HepG2 (cell line): ENCODE measurements around the gene PEAK1. TPM values are rescaled to one million over a fixed set of nuclear protein-coding genes. Genes with fewer than 3 reads are reported as not detected.

Experiments used
- ATAC-seq: fragments of 200-7000 bp; cut with Tn5 transposase; 3 replicates; pipeline ENCODE4 v1.9.1; 2020; ENCODE audit warnings: mild to moderate bottlenecking, moderate library complexity
- BruUV-seq: library from RNA; stranded (reverse); fragments of 400-500 nt; replicated peaks from 2 replicates; lab custom pipeline; 2021; lab: Mats Ljungman, UMichigan
- CTCF ChIA-PET: fragments of 300-600 bp; formaldehyde crosslinking; extraction: SDS; loops from one replicate; lab custom pipeline; 2021; ENCODE audit warnings: low total read pairs, inconsistent platforms, low intra/inter-chr PET ratio; lab: Yijun Ruan, JAX
- POLR2A ChIA-PET: fragments of 350-600 bp; sonication (Branson Sonifier 250); formaldehyde crosslinking; loops from one replicate; lab custom pipeline; 2020; ENCODE audit warnings: antibody characterized with exemption, inconsistent platforms; lab: Yijun Ruan, JAX
- DNase-seq: peaks from one replicate; pipeline ENCODE4 v3.0.0-alpha.2; 2015; ENCODE audit warnings: low spot score
- FAIRE-seq: peaks from 3 replicates; lab custom pipeline; 2011; peaks lifted over from hg19 to GRCh38; lab: Jason Lieb, UNC
- H2AFZ ChIP-seq: one replicate; pipeline ENCODE4 v1.6.1; 2011; ENCODE audit warnings: low read length, inconsistent platforms
- H3K27ac ChIP-seq: fragments of 300-600 bp; 3 replicates; pipeline ENCODE4 v1.8.0; 2011; ENCODE audit warnings: mixed run types, mild to moderate bottlenecking, mixed read lengths, low read length, inconsistent platforms; ENCODE audit not compliant: insufficient read depth; ENCODE audit errors: extremely low read length
- H3K27me3 ChIP-seq, 2 experiments: fragments of 200-600 bp in 1 of 2; 2 replicates in 1 of 2; 3 replicates in 1 of 2; pipeline versions ENCODE4 v1.6.0 to v1.8.0; 2011; ENCODE audit warnings: low read length in 2 of 2, mild to moderate bottlenecking in 2 of 2, moderate library complexity in 2 of 2, inconsistent platforms in 1 of 2; ENCODE audit not compliant: insufficient read depth in 2 of 2, control insufficient read depth in 1 of 2
- H3K36me3 ChIP-seq, 2 experiments: fragments of 200-600 bp in 1 of 2; replicated peaks in 1 of 2; 2 replicates in 1 of 2; 3 replicates in 1 of 2; pipeline versions ENCODE4 v1.5.1 to v1.8.0; 2011; ENCODE audit warnings: low read length in 2 of 2, inconsistent platforms in 1 of 2; ENCODE audit not compliant: insufficient read depth in 2 of 2, control insufficient read depth in 1 of 2
- H3K4me1 ChIP-seq: 2 replicates; pipeline ENCODE4 v1.5.1; 2012; ENCODE audit warnings: low read length, inconsistent platforms; ENCODE audit not compliant: insufficient read depth
- H3K4me2 ChIP-seq: 2 replicates; pipeline ENCODE4 v1.6.0; 2011; ENCODE audit warnings: low read depth, low read length, inconsistent platforms
- H3K4me3 ChIP-seq, 3 experiments: fragments of 200-600 bp in 1 of 3; sonication (generic), shearing (Covaris generic) in 1 of 3; replicated peaks in 1 of 3; 2 replicates each; pipeline ENCODE4 v1.5.1; 2011 to 2016; ENCODE audit warnings: low read length in 3 of 3, inconsistent platforms in 2 of 3, low read depth in 2 of 3, mild to moderate bottlenecking in 2 of 3, control low read depth in 1 of 3, mixed read lengths in 1 of 3; ENCODE audit not compliant: insufficient read depth in 1 of 3
- H3K79me2 ChIP-seq: one replicate; pipeline ENCODE4 v1.6.1; 2011; ENCODE audit warnings: low read length, inconsistent platforms; ENCODE audit not compliant: insufficient read depth
- H3K9ac ChIP-seq: 2 replicates; pipeline ENCODE4 v1.6.0; 2011; ENCODE audit warnings: mild to moderate bottlenecking, low read depth, low read length, inconsistent platforms; ENCODE audit not compliant: insufficient read depth
- H3K9me3 ChIP-seq: 2 replicates; pipeline ENCODE4 v1.5.1; 2012; ENCODE audit warnings: mild to moderate bottlenecking, low read length
- H4K20me1 ChIP-seq: 2 replicates; pipeline ENCODE4 v1.6.0; 2011; ENCODE audit warnings: inconsistent platforms, mild to moderate bottlenecking, low read length, moderate library complexity; ENCODE audit not compliant: insufficient read depth
- ARID3A ChIP-seq: IDR thresholded peaks from 2 replicates; pipeline ENCODE4 v1.6.1; 2012; ENCODE audit warnings: low read depth, low read length, improper control_type of control experiment
- ASH2L ChIP-seq: fragments of 300-600, 200-600 bp; sonication (generic); IDR thresholded peaks from 2 replicates; pipeline ENCODE4 v1.7.0; 2017; ENCODE audit warnings: low read depth, mild to moderate bottlenecking, moderate library complexity, mixed read lengths, low read length; ENCODE audit not compliant: insufficient read length
- ATF4 ChIP-seq, 2 experiments: fragments of 450-650 bp in 1 of 2; sonication (generic) in 1 of 2; formaldehyde crosslinking; IDR thresholded peaks; 2 replicates each; pipeline versions ENCODE4 v1.5.0 to v1.8.0; 2020 to 2022; ENCODE audit warnings: mild to moderate bottlenecking in 1 of 2, missing genetic modification reagents in 1 of 2
- CBFB ChIP-seq: sonication (generic); formaldehyde crosslinking; IDR thresholded peaks from 2 replicates; pipeline ENCODE4 v1.4.0; 2020; ENCODE audit warnings: missing genetic modification reagents
- CC2D1A ChIP-seq: sonication (generic); formaldehyde crosslinking; IDR thresholded peaks from 2 replicates; pipeline ENCODE4 v1.8.1; 2023; ENCODE audit warnings: mild to moderate bottlenecking, missing genetic modification reagents
- CHCHD3 ChIP-seq: sonication (generic); formaldehyde crosslinking; IDR thresholded peaks from 2 replicates; pipeline ENCODE4 v1.8.0; 2022; ENCODE audit warnings: mild to moderate bottlenecking, missing genetic modification reagents, moderate library complexity
- ELF3 ChIP-seq: IDR thresholded peaks from 2 replicates; pipeline ENCODE4 v1.6.1; 2016; ENCODE audit warnings: missing genetic modification reagents, missing compliant biosample characterization
- HNF4A ChIP-seq: sonication (generic); formaldehyde crosslinking; IDR thresholded peaks from 2 replicates; pipeline ENCODE4 v1.4.0; 2020; ENCODE audit warnings: missing genetic modification reagents
- HOXD1 ChIP-seq: sonication (generic); formaldehyde crosslinking; IDR thresholded peaks from 2 replicates; pipeline ENCODE4 v1.5.0; 2020; ENCODE audit warnings: missing genetic modification reagents
- KDM2A ChIP-seq: sonication (generic); formaldehyde crosslinking; IDR thresholded peaks from 2 replicates; pipeline ENCODE4 v1.4.0; 2020; ENCODE audit warnings: low read depth, missing genetic modification reagents, borderline replicate concordance
- MTA1 ChIP-seq: sonication (generic); formaldehyde crosslinking; IDR thresholded peaks from 2 replicates; pipeline ENCODE4 v1.4.0; 2020; ENCODE audit warnings: missing genetic modification reagents, mild to moderate bottlenecking, borderline replicate concordance
- POGZ ChIP-seq: sonication (generic); formaldehyde crosslinking; IDR thresholded peaks from 2 replicates; pipeline ENCODE4 v1.4.0; 2020; ENCODE audit warnings: mild to moderate bottlenecking, missing genetic modification reagents
- RARA ChIP-seq: IDR thresholded peaks from 2 replicates; pipeline ENCODE4 v1.6.1; 2016; ENCODE audit warnings: missing genetic modification reagents, missing compliant biosample characterization
- SOX6 ChIP-seq, 2 experiments: fragments of 450-650 bp in 1 of 2; sonication (generic) in 1 of 2; formaldehyde crosslinking in 1 of 2; IDR thresholded peaks; 2 replicates each; pipeline versions ENCODE4 v1.4.0 to v1.6.1; 2017 to 2020; ENCODE audit warnings: antibody characterized with exemption in 1 of 2, mild to moderate bottlenecking in 1 of 2, missing genetic modification reagents in 1 of 2
- TEAD2 ChIP-seq: sonication (generic); formaldehyde crosslinking; IDR thresholded peaks from 2 replicates; pipeline ENCODE4 v1.9.0; 2021; ENCODE audit warnings: missing genetic modification reagents
- TFAP4 ChIP-seq: sonication (generic); IDR thresholded peaks from 2 replicates; pipeline ENCODE4 v1.6.1; 2016; ENCODE audit warnings: low read depth, borderline replicate concordance
- ZBTB33 ChIP-seq: sonication (generic); formaldehyde crosslinking; IDR thresholded peaks from 2 replicates; pipeline ENCODE4 v1.4.0; 2020; ENCODE audit warnings: missing genetic modification reagents
- ZEB1 ChIP-seq: IDR thresholded peaks from 2 replicates; pipeline ENCODE4 v1.6.1; 2012; ENCODE audit warnings: mild to moderate bottlenecking, low read depth, inconsistent platforms; ENCODE audit not compliant: insufficient replicate concordance
- ZNF512 ChIP-seq: sonication (generic); formaldehyde crosslinking; IDR thresholded peaks from 2 replicates; pipeline ENCODE4 v1.4.0; 2020; ENCODE audit warnings: mild to moderate bottlenecking, missing genetic modification reagents
- WGBS: methylation state at CpG from one replicate; pipeline ENCODE4 v1.1.6; 2017; ENCODE audit warnings: low lambda C conversion rate; 5-methylcytosine and 5-hydroxymethylcytosine counted together
- in situ Hi-C: cut with HindIII; loops from 2 replicates; pipeline ENCODE4 v1.10.0; 2017; ENCODE audit warnings: low pct_unique_long_range_greater_than_20kb; ENCODE audit not compliant: extremely low pct_ligation_motif_present
- intact Hi-C: fragments of 100-400 bp; cut with micrococcal nuclease; formaldehyde crosslinking; loops from one replicate; pipeline ENCODE4 v1.10.0; 2022; ENCODE audit not compliant: unreplicated experiment
- polyA plus RNA-seq, 8 experiments: library from polyadenylated mRNA; depleted of rRNA in 3 of 8; stranded (reverse) in 7 of 8; unstranded in 1 of 8; fragments of >200 nt; fragmentation: Illumina TruSeq in 4 of 8; extraction: Trizol in 4 of 8; gene quantifications; 2 replicates each; pipeline versions ENCODE4 v1.2.1 to v1.2.3, GENCODE V29; 2011 to 2016; ENCODE audit warnings: low read depth in 4 of 8, missing spikeins in 1 of 8, mixed read lengths in 1 of 8; ENCODE audit not compliant: insufficient read depth in 1 of 8
- total RNA-seq, 5 experiments: library from RNA; depleted of rRNA; stranded (reverse); fragments of >200 nt; fragmentation: Illumina TruSeq; extraction: Trizol; gene quantifications; 2 replicates each; pipeline ENCODE4 v1.2.3, GENCODE V29; 2016; ENCODE audit warnings: low read depth in 1 of 5

PEAK1 gene
- total and polyA plus RNA-seq, 2 of the 13 experiments (the other 11 are each of a cell fraction or from before 2014, with no cell fraction given), result 6.0 to 6.6 TPM

GRCh38 chr15:77224352-77224751 is 195.6 kb downstream of the PEAK1 start:
- Histone ChIP-seq H4K20me1 (no peaks in the 10 kb centered on the region), H2AFZ (no peak overlapping the region), H3K9me3 (no peaks in the 10 kb centered on the region), H3K36me3 (no peaks in the 10 kb centered on the region), H3K9ac (0 out of 2 replicates have a peak overlapping the region, but pooled peaks have one; percentile 25), H3K4me2 (peak overlapping the region; percentile 15; the same call in 1 of the 2 replicates), H3K27ac (peak overlapping the region; percentile 4), H3K4me3 (no peak overlapping the region; a peak in 1 of 6 replicates), H3K4me1 (peaks cover 45% of the 10 kb centered on the region), H3K79me2 (no peaks in the 10 kb centered on the region), H3K27me3 (no peaks in the 10 kb centered on the region)
- ChIA-PET CTCF (no interaction called here), POLR2A (no interaction called here)
- DNase-seq (peak; percentile 53), FAIRE-seq (peak; percentile 34), ATAC-seq (peak; percentile 75)
- intact Hi-C loops (no loop called here), in situ Hi-C loops (no loop called here)
- no TSS peak for BruUV-seq
- WGBS, result 63% methylated on average over 1 of the region's 1 CpG
- TF ChIP-seq TFAP4 (peak; percentile 44; the same call in 1 of the 2 replicates), CHCHD3 (CRISPR knock-in tag) (no peak), ZEB1 (no peak), ASH2L (no peak), POGZ (CRISPR knock-in tag) (no peak), HOXD1 (no peak), RARA (CRISPR knock-in tag) (peak; percentile 41; the same call in 1 of the 2 replicates), ATF4 (CRISPR knock-in tag; IDR thresholded peaks at IDR 0.05) (no peak), SOX6 (IDR thresholded peaks at IDR 0.05) (no peak), SOX6 (CRISPR knock-in tag; IDR thresholded peaks at IDR 0.05) (no peak), ARID3A (no peak), HNF4A (CRISPR knock-in tag) (no peak), MTA1 (no peak), ZNF512 (CRISPR knock-in tag) (no peak), TEAD2 (CRISPR knock-in tag) (no peak), CC2D1A (no peak), ZBTB33 (CRISPR knock-in tag) (no peak), CBFB (CRISPR knock-in tag) (no peak), ELF3 (peak; percentile 33; the same call in 1 of the 2 replicates), KDM2A (CRISPR knock-in tag) (no peak)
